ENCODE results near the gene RAP1A.

RAP1A gene

GRCh38 chr1:111595807-111596206, 23.8 kb upstream of the RAP1A start:
- no peaks in the 10 kb centered on the region for H4K20me1 ChIP-seq (ENCODE audit: insufficient read depth, low read length)
- H3K27ac ChIP-seq (ENCODE audit: low read length): no peak overlapping the region
- no peak for DNase-seq
- TF ChIP-seq EZH2 (IDR thresholded peaks at IDR 0.05; ENCODE audit: borderline replicate concordance, low read depth, low read length, severe bottlenecking) (no peak), CTCF (IDR thresholded peaks at IDR 0.05; ENCODE audit: borderline replicate concordance, extremely low read depth, low read length, poor library complexity, severe bottlenecking) (no peak)
- H3K4me3 ChIP-seq (ENCODE audit: low read depth in 1 of 2, low read length in 2 of 2): no peak overlapping the region
- H3K27me3 ChIP-seq (ENCODE audit: insufficient read depth, low read length, poor library complexity): no peaks in the 10 kb centered on the region
- no peaks in the 10 kb centered on the region for H3K36me3 ChIP-seq (ENCODE audit: insufficient read depth, low read length)
- no peaks in the 10 kb centered on the region for H3K9me3 ChIP-seq (ENCODE audit: insufficient read depth, low read length, severe bottlenecking)
- H2AFZ ChIP-seq (ENCODE audit: low read depth, low read length): no peak overlapping the region
- H3K79me2 ChIP-seq (ENCODE audit: insufficient read depth, low read length): no peaks in the 10 kb centered on the region
- peaks cover 25% of the 10 kb centered on the region for H3K4me1 ChIP-seq (ENCODE audit: insufficient read depth, low read length)
- H3K9ac ChIP-seq (ENCODE audit: low read depth, low read length): no peak overlapping the region
- H3K4me2 ChIP-seq (ENCODE audit: insufficient read depth, low read length): no peak overlapping the region
- no peak for ATAC-seq (ENCODE audit: insufficient read depth, low read depth)

- peaks cover 3% of the 10 kb centered on the region for H3K27me3 ChIP-seq (ENCODE audit: insufficient read depth, low read length, poor library complexity)
- no peaks in the 10 kb centered on the region for H4K20me1 ChIP-seq (ENCODE audit: insufficient read depth, low read length)
- H3K9me3 ChIP-seq (ENCODE audit: insufficient read depth, low read length, severe bottlenecking): no peaks in the 10 kb centered on the region
- no peak overlapping the region for H3K27ac ChIP-seq (ENCODE audit: low read length)
- no peak overlapping the region for H3K4me3 ChIP-seq (ENCODE audit: low read depth in 1 of 2, low read length in 2 of 2)
- peaks cover 25% of the 10 kb centered on the region for H3K4me1 ChIP-seq (ENCODE audit: insufficient read depth, low read length)
- DNase-seq (no peak), ATAC-seq (ENCODE audit: insufficient read depth, low read depth) (no peak)
- no peak overlapping the region for H3K4me2 ChIP-seq (ENCODE audit: insufficient read depth, low read length)
- no peak overlapping the region for H3K9ac ChIP-seq (ENCODE audit: low read depth, low read length)
- H3K36me3 ChIP-seq (ENCODE audit: insufficient read depth, low read length): no peaks in the 10 kb centered on the region
- TF ChIP-seq CTCF (IDR thresholded peaks at IDR 0.05; ENCODE audit: borderline replicate concordance, extremely low read depth, low read length, poor library complexity, severe bottlenecking): no peak
- no peak for TF ChIP-seq EZH2 (IDR thresholded peaks at IDR 0.05; ENCODE audit: borderline replicate concordance, low read depth, low read length, severe bottlenecking)
- no peaks in the 10 kb centered on the region for H3K79me2 ChIP-seq (ENCODE audit: insufficient read depth, low read length)
- H2AFZ ChIP-seq (ENCODE audit: low read depth, low read length): no peak overlapping the region
These were observed 23.1 kb upstream of the RAP1A start for GRCh38 chr1:111596499-111596898.

GRCh38 chr1:111597426-111597825, 22.2 kb upstream of the RAP1A start:
- no peak overlapping the region for H3K9ac ChIP-seq (ENCODE audit: low read depth, low read length)
- H2AFZ ChIP-seq (ENCODE audit: low read depth, low read length): no peak overlapping the region
- no peak overlapping the region for H3K4me3 ChIP-seq (ENCODE audit: low read depth in 1 of 2, low read length in 2 of 2)
- no peaks in the 10 kb centered on the region for H3K79me2 ChIP-seq (ENCODE audit: insufficient read depth, low read length)
- ATAC-seq (ENCODE audit: insufficient read depth, low read depth) (no peak), DNase-seq (no peak)
- H3K27ac ChIP-seq (ENCODE audit: low read length): no peak overlapping the region
- H3K4me1 ChIP-seq (ENCODE audit: insufficient read depth, low read length): peaks cover 22% of the 10 kb centered on the region
- H3K36me3 ChIP-seq (ENCODE audit: insufficient read depth, low read length): no peaks in the 10 kb centered on the region
- H3K4me2 ChIP-seq (ENCODE audit: insufficient read depth, low read length): no peak overlapping the region
- no peak for TF ChIP-seq EZH2 (IDR thresholded peaks at IDR 0.05; ENCODE audit: borderline replicate concordance, low read depth, low read length, severe bottlenecking)
- TF ChIP-seq CTCF (IDR thresholded peaks at IDR 0.05; ENCODE audit: borderline replicate concordance, extremely low read depth, low read length, poor library complexity, severe bottlenecking): no peak
- H3K9me3 ChIP-seq (ENCODE audit: insufficient read depth, low read length, severe bottlenecking): no peaks in the 10 kb centered on the region
- H3K27me3 ChIP-seq (ENCODE audit: insufficient read depth, low read length, poor library complexity): peaks cover 9% of the 10 kb centered on the region
- H4K20me1 ChIP-seq (ENCODE audit: insufficient read depth, low read length): no peaks in the 10 kb centered on the region

GRCh38 chr1:111598544-111598943, 21.0 kb upstream of the RAP1A start:
- no peaks in the 10 kb centered on the region for H3K36me3 ChIP-seq (ENCODE audit: insufficient read depth, low read length)
- DNase-seq (no peak), ATAC-seq (ENCODE audit: insufficient read depth, low read depth) (no peak)
- H3K4me1 ChIP-seq (ENCODE audit: insufficient read depth, low read length): peaks cover 10% of the 10 kb centered on the region
- peaks cover 9% of the 10 kb centered on the region for H3K27me3 ChIP-seq (ENCODE audit: insufficient read depth, low read length, poor library complexity)
- no peaks in the 10 kb centered on the region for H3K79me2 ChIP-seq (ENCODE audit: insufficient read depth, low read length)
- no peak overlapping the region for H3K27ac ChIP-seq (ENCODE audit: low read length)
- H3K9me3 ChIP-seq (ENCODE audit: insufficient read depth, low read length, severe bottlenecking): no peaks in the 10 kb centered on the region
- TF ChIP-seq EZH2 (IDR thresholded peaks at IDR 0.05; ENCODE audit: borderline replicate concordance, low read depth, low read length, severe bottlenecking): no peak
- no peak for TF ChIP-seq CTCF (IDR thresholded peaks at IDR 0.05; ENCODE audit: borderline replicate concordance, extremely low read depth, low read length, poor library complexity, severe bottlenecking)
- H2AFZ ChIP-seq (ENCODE audit: low read depth, low read length): no peak overlapping the region
- no peak overlapping the region for H3K4me2 ChIP-seq (ENCODE audit: insufficient read depth, low read length)
- no peak overlapping the region for H3K9ac ChIP-seq (ENCODE audit: low read depth, low read length)
- no peak overlapping the region for H3K4me3 ChIP-seq (ENCODE audit: low read depth in 1 of 2, low read length in 2 of 2)
- no peaks in the 10 kb centered on the region for H4K20me1 ChIP-seq (ENCODE audit: insufficient read depth, low read length)

Measured in DND-41 (cell line).